ENCODE data around the gene SLC9A9. TPM values are rescaled to one million over a fixed set of nuclear protein-coding genes. Genes with fewer than 3 reads are reported as not detected.

Gene SLC9A9
- total and polyA plus RNA-seq, 9 of the 15 experiments (the other 6 are each of a cell fraction or from before 2014, with no cell fraction given) = 0.03 to 0.13 TPM; not detected in 7

DNA sequence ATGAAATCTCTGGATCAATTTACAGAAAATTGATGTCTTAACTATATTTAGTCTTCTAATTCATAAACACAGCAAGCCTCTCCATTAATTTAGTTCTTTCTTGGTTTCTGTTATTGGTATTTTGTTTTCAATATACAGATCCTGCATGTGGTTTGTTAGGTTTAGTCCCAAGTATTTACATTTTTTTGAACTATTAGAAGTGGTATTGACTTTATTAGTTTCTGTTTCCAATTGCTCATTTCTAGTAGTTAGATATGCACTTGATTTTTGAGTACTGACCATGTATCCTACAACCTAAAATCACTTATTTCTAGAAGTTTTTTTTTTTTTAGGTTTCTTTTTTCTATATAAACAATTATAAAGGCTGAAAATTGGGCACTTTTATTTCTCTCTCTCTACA, 392.8 kb downstream of the SLC9A9 start (continued):
- TF ChIP-seq, protein P1, sequence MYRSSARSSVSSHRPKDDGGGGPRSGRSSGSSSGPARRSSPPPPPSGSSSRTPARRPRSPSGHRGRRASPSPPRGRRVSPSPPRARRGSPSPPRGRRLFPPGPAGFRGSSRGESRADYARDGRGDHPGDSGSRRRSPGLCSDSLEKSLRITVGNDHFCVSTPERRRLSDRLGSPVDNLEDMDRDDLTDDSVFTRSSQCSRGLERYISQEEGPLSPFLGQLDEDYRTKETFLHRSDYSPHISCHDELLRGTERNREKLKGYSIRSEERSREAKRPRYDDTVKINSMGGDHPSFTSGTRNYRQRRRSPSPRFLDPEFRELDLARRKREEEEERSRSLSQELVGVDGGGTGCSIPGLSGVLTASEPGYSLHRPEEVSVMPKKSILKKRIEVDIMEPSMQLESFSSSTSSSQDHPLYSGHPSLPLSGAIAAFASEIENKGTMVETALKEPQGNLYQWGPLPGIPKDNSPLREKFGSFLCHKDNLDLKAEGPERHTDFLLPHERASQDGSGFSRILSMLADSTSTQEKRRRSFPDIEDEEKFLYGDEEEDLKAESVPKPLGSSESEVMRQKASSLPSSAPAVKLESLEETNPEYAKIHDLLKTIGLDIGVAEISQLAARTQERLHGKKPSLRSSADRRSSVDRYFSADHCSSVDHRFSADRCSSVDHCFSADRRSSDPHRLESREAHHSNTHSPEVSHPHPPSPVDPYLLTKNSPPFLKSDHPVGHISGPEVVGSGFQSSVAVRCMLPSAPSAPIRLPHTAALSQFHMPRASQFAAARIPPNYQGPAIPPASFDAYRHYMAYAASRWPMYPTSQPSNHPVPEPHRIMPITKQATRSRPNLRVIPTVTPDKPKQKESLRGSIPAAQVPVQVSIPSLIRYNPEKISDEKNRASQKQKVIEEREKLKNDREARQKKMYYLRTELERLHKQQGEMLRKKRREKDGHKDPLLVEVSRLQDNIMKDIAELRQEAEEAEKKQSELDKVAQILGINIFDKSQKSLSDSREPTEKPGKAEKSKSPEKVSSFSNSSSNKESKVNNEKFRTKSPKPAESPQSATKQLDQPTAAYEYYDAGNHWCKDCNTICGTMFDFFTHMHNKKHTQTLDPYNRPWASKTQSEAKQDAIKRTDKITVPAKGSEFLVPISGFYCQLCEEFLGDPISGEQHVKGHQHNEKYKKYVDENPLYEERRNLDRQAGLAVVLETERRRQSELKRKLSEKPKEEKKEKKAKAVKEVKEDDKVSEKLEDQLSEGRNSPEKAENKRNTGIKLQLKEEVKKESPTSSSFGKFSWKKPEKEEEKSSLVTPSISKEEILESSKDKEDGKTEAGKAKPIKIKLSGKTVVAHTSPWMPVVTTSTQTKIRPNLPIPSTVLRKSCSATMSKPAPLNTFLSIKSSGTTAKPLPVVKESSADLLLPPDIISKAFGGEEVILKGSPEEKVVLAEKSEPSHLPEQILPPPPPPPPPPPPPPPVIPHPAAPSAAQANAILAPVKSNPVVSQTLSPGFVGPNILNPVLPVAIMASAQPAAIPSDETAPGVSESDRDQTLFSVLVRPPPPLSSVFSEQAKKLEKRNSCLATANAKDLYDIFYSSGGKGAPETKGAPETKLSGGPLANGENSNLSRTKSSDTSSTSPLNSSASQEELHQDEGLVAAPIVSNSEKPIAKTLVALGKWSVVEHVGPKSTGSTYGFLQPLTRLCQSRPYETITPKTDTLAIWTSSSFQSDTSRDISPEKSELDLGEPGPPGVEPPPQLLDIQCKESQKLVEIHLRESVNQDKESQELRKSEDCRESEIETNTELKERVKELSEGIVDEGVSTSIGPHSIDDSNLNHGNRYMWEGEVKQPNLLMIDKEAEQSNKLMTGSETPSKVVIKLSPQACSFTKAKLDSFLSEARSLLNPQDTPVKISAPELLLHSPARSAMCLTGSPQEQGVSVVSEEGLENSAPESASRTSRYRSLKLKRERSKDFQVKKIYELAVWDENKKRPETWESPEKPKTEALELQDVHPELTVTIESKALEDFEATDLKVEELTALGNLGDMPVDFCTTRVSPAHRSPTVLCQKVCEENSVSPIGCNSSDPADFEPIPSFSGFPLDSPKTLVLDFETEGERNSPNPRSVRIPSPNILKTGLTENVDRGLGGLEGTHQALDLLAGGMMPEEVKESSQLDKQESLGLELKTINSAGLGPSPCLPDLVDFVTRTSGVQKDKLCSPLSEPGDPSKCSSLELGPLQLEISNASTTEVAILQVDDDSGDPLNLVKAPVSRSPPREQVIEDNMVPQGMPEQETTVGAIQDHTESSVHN (IDR thresholded peaks at IDR 0.05; ENCODE audit: borderline replicate concordance in 1 of 2, low read depth in 1 of 2) = no peak
- TF ChIP-seq U2AF2 (optimal IDR thresholded peaks at IDR 0.05; ENCODE audit: low read depth, low read length) (no peak), BCOR (IDR thresholded peaks at IDR 0.05) (no peak), SMC3 (conservative IDR thresholded peaks at IDR 0.05; ENCODE audit: insufficient read depth, low read depth, low read length) (no peak), STAT5B (CRISPR knock-in tag; IDR thresholded peaks at IDR 0.05) (no peak), ETV6 (IDR thresholded peaks at IDR 0.05; ENCODE audit: borderline replicate concordance in 1 of 2, low read depth in 2 of 2, low read length in 1 of 2) (no peak), ETV6 (CRISPR knock-in tag; IDR thresholded peaks at IDR 0.05; ENCODE audit: borderline replicate concordance) (no peak), NR1H2 (CRISPR knock-in tag; IDR thresholded peaks at IDR 0.05) (no peak)
- TF ChIP-seq, protein P2, sequence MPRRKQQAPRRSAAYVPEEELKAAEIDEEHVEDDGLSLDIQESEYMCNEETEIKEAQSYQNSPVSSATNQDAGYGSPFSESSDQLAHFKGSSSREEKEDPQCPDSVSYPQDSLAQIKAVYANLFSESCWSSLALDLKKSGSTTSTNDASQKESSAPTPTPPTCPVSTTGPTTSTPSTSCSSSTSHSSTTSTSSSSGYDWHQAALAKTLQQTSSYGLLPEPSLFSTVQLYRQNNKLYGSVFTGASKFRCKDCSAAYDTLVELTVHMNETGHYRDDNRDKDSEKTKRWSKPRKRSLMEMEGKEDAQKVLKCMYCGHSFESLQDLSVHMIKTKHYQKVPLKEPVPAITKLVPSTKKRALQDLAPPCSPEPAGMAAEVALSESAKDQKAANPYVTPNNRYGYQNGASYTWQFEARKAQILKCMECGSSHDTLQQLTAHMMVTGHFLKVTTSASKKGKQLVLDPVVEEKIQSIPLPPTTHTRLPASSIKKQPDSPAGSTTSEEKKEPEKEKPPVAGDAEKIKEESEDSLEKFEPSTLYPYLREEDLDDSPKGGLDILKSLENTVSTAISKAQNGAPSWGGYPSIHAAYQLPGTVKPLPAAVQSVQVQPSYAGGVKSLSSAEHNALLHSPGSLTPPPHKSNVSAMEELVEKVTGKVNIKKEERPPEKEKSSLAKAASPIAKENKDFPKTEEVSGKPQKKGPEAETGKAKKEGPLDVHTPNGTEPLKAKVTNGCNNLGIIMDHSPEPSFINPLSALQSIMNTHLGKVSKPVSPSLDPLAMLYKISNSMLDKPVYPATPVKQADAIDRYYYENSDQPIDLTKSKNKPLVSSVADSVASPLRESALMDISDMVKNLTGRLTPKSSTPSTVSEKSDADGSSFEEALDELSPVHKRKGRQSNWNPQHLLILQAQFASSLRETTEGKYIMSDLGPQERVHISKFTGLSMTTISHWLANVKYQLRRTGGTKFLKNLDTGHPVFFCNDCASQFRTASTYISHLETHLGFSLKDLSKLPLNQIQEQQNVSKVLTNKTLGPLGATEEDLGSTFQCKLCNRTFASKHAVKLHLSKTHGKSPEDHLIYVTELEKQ (CRISPR knock-in tag; IDR thresholded peaks at IDR 0.05) = no peak
- TF ChIP-seq, protein P3, sequence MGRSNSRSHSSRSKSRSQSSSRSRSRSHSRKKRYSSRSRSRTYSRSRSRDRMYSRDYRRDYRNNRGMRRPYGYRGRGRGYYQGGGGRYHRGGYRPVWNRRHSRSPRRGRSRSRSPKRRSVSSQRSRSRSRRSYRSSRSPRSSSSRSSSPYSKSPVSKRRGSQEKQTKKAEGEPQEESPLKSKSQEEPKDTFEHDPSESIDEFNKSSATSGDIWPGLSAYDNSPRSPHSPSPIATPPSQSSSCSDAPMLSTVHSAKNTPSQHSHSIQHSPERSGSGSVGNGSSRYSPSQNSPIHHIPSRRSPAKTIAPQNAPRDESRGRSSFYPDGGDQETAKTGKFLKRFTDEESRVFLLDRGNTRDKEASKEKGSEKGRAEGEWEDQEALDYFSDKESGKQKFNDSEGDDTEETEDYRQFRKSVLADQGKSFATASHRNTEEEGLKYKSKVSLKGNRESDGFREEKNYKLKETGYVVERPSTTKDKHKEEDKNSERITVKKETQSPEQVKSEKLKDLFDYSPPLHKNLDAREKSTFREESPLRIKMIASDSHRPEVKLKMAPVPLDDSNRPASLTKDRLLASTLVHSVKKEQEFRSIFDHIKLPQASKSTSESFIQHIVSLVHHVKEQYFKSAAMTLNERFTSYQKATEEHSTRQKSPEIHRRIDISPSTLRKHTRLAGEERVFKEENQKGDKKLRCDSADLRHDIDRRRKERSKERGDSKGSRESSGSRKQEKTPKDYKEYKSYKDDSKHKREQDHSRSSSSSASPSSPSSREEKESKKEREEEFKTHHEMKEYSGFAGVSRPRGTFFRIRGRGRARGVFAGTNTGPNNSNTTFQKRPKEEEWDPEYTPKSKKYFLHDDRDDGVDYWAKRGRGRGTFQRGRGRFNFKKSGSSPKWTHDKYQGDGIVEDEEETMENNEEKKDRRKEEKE (IDR thresholded peaks at IDR 0.05; ENCODE audit: borderline replicate concordance in 1 of 2, control insufficient read depth in 1 of 2, low read depth in 2 of 2, low read length in 1 of 2) = no peak
